ENCODE data around the gene SUSD1. TPM values are rescaled to one million over a fixed set of nuclear protein-coding genes. Genes with fewer than 3 reads are reported as not detected.

SUSD1 gene
- total RNA-seq, 4 donors from 2014 or later, result 9.5 to 17.3 (median 13.6) TPM

GRCh38 chr9:112175796-112176315 lies 759 bp upstream of the SUSD1 start:
- H3K27me3 ChIP-seq, result no peaks in the 10 kb centered on the region
- intact Hi-C loops (cut with DNase I), result loop anchor here (10.0 kb wide), 1 partner anchor 149 kb away; no protein-coding TSS in a partner anchor
- H3K9me3 ChIP-seq, result no peaks in the 10 kb centered on the region
- peak overlapping the region in 1 of 3 donors; percentile 68 for H3K4me3 ChIP-seq (replicated peaks in 1 of 3)
- TF ChIP-seq CTCF (IDR thresholded peaks at IDR 0.05) (no peak), POLR2A (IDR thresholded peaks at IDR 0.05) (no peak)
- 57 to 70% methylated on average over 17 of the region's 17 CpGs for WGBS, 2 donors
- no peak for DNase-seq
- peaks cover 0 to 8% of the 10 kb centered on the region in 2 donors for H3K4me1 ChIP-seq
- no peak overlapping the region for H3K27ac ChIP-seq
- H3K36me3 ChIP-seq, result no peaks in the 10 kb centered on the region

GRCh38 chr9:112174222-112174964 lies 704 bp downstream of the SUSD1 start:
- DNase-seq, result peak; percentile 58 to 61
- Histone ChIP-seq H3K9me3 (no peaks in the 10 kb centered on the region), H3K4me1 (peaks cover 5 to 19% of the 10 kb centered on the region in 2 donors), H3K4me3 (replicated peaks in 1 of 3) (peak overlapping the region in 2 of 3 donors; percentile 60 to 68), H3K27me3 (no peaks in the 10 kb centered on the region), H3K27ac (no peak overlapping the region), H3K36me3 (no peaks in the 10 kb centered on the region)
- WGBS, 2 donors, result 6 to 12% methylated on average over 19 to 31 of the region's 42 CpGs
- no peak for TF ChIP-seq POLR2A (IDR thresholded peaks at IDR 0.05)
- no peak for TF ChIP-seq CTCF (IDR thresholded peaks at IDR 0.05)
- intact Hi-C loops (cut with DNase I), result loop anchor here (10.0 kb wide), 1 partner anchor 150 kb away; no protein-coding TSS in a partner anchor

GRCh38 chr9:112173489-112174221 lies 1.4 kb downstream of the SUSD1 start:
- Histone ChIP-seq H3K9me3 (no peaks in the 10 kb centered on the region), H3K27ac (no peak overlapping the region), H3K27me3 (no peaks in the 10 kb centered on the region), H3K4me1 (peaks cover 5 to 19% of the 10 kb centered on the region in 2 donors), H3K4me3 (replicated peaks in 1 of 3) (peak overlapping the region in 1 of 3 donors; percentile 68), H3K36me3 (no peaks in the 10 kb centered on the region)
- WGBS, 2 donors, result 92 to 97% methylated on average over 18 of the region's 18 CpGs
- TF ChIP-seq POLR2A (IDR thresholded peaks at IDR 0.05) (no peak), CTCF (IDR thresholded peaks at IDR 0.05) (no peak)
- intact Hi-C loops (cut with DNase I), result loop anchor here (10.0 kb wide), 1 partner anchor 151 kb away; no protein-coding TSS in a partner anchor
- no peak for DNase-seq

- no peaks in the 10 kb centered on the region for H3K9me3 ChIP-seq
- no peaks in the 10 kb centered on the region for H3K27me3 ChIP-seq
- H3K4me1 ChIP-seq, result peaks cover 5 to 24% of the 10 kb centered on the region in 2 donors
- no peaks in the 10 kb centered on the region for H3K36me3 ChIP-seq
- no peak for TF ChIP-seq POLR2A (IDR thresholded peaks at IDR 0.05)
- TF ChIP-seq CTCF (IDR thresholded peaks at IDR 0.05), result no peak
- WGBS, 2 donors, result 94 to 98% methylated on average over 5 of the region's 5 CpGs
- no peak overlapping the region for H3K4me3 ChIP-seq (replicated peaks in 1 of 3)
- peak overlapping the region in 1 of 3 donors; percentile 4 for H3K27ac ChIP-seq
- DNase-seq, result no peak
- intact Hi-C loops (cut with DNase I), result loop anchor here (10.0 kb wide), 1 partner anchor 154 kb away; no protein-coding TSS in a partner anchor
Observed at GRCh38 chr9:112170968-112171367, 4.1 kb downstream of the SUSD1 start.
